ENCODE data around the gene ARFGEF2. TPM values are rescaled to one million over a fixed set of nuclear protein-coding genes. Genes with fewer than 3 reads are reported as not detected.
"Not testable (repeated sequence)": the region's sequence is repeated elsewhere in the genome, so short reads cannot be mapped to it uniquely, and the experiment has no call there.

Gene ARFGEF2
- polyA plus RNA-seq, 1 experiment = 15.5 TPM

- DNase-seq (ENCODE audit: low read depth) = no peak
- TF ChIP-seq CTCF (IDR thresholded peaks at IDR 0.05; ENCODE audit: insufficient read depth, low read depth, low read length) = no peak
- Histone ChIP-seq H3K36me3 (ENCODE audit: control insufficient read depth, insufficient read depth, low read length) (peaks cover 14% of the 10 kb centered on the region), H3K4me3 (ENCODE audit: low read depth, low read length) (no peak overlapping the region), H3K27me3 (ENCODE audit: control insufficient read depth, insufficient read depth, low read length) (no peaks in the 10 kb centered on the region)
- POLR2A ChIA-PET = no interaction called here
- CTCF ChIA-PET = interaction anchor here (1.7 kb wide), 1 partner anchor 12 kb away, joined by 5 read pairs; no protein-coding TSS in a partner anchor
Observed at GRCh38 chr20:48999890-49000870, 78.7 kb downstream of the ARFGEF2 start.

GRCh38 chr20:49001741-49002140 is 80.2 kb downstream of the ARFGEF2 start:
- TF ChIP-seq CTCF (IDR thresholded peaks at IDR 0.05; ENCODE audit: insufficient read depth, low read depth, low read length) = no peak
- ChIA-PET CTCF (interaction anchor here (1.3 kb wide), 1 partner anchor 27 kb away, joined by 7 read pairs; no protein-coding TSS in a partner anchor), POLR2A (no interaction called here)

GRCh38 chr20:49006446-49006980 is 85.0 kb downstream of the ARFGEF2 start:
- Histone ChIP-seq H3K27me3 (ENCODE audit: control insufficient read depth, insufficient read depth, low read length) (no peaks in the 10 kb centered on the region), H3K36me3 (ENCODE audit: control insufficient read depth, insufficient read depth, low read length) (peaks cover 10% of the 10 kb centered on the region), H3K4me3 (ENCODE audit: low read depth, low read length) (no peak overlapping the region)
- no peak for DNase-seq (ENCODE audit: low read depth)
- ChIA-PET POLR2A (no interaction called here), CTCF (no interaction called here)
- TF ChIP-seq CTCF (IDR thresholded peaks at IDR 0.05; ENCODE audit: insufficient read depth, low read depth, low read length) = no peak

More at GRCh38 chr20:49001741-49002140, 80.2 kb downstream of the ARFGEF2 start:
- Histone ChIP-seq H3K27me3 (ENCODE audit: control insufficient read depth, insufficient read depth, low read length) (no peaks in the 10 kb centered on the region), H3K36me3 (ENCODE audit: control insufficient read depth, insufficient read depth, low read length) (peaks cover 16% of the 10 kb centered on the region), H3K4me3 (ENCODE audit: low read depth, low read length) (no peak overlapping the region)
- DNase-seq (ENCODE audit: low read depth) = no peak

- no peak for DNase-seq (ENCODE audit: low read depth)
- no peak overlapping the region for H3K4me3 ChIP-seq (ENCODE audit: low read depth, low read length)
- no peak for TF ChIP-seq CTCF (IDR thresholded peaks at IDR 0.05; ENCODE audit: insufficient read depth, low read depth, low read length)
- ChIA-PET CTCF (no interaction called here), POLR2A (no interaction called here)
- H3K27me3 ChIP-seq (ENCODE audit: control insufficient read depth, insufficient read depth, low read length) = no peaks in the 10 kb centered on the region
- peaks cover 17% of the 10 kb centered on the region for H3K36me3 ChIP-seq (ENCODE audit: control insufficient read depth, insufficient read depth, low read length)
Observed at GRCh38 chr20:49009899-49010631, 88.6 kb downstream of the ARFGEF2 start.

- H3K36me3 ChIP-seq (ENCODE audit: control insufficient read depth, insufficient read depth, low read length) = peaks cover 10% of the 10 kb centered on the region
- DNase-seq (ENCODE audit: low read depth) = no peak
- ChIA-PET POLR2A (no interaction called here), CTCF (no interaction called here)
- no peak for TF ChIP-seq CTCF (IDR thresholded peaks at IDR 0.05; ENCODE audit: insufficient read depth, low read depth, low read length)
- no peak overlapping the region for H3K4me3 ChIP-seq (ENCODE audit: low read depth, low read length)
- H3K27me3 ChIP-seq (ENCODE audit: control insufficient read depth, insufficient read depth, low read length) = no peaks in the 10 kb centered on the region
Observed at GRCh38 chr20:49024220-49024619, 102.7 kb downstream of the ARFGEF2 start.

- POLR2A ChIA-PET; H3K27me3 ChIP-seq (ENCODE audit: control insufficient read depth, insufficient read depth, low read length); DNase-seq (ENCODE audit: low read depth); H3K4me3 ChIP-seq (ENCODE audit: low read depth, low read length): not testable (repeated sequence)
- H3K36me3 ChIP-seq (ENCODE audit: control insufficient read depth, insufficient read depth, low read length) = peaks cover 10% of the 10 kb centered on the region
- CTCF ChIA-PET = interaction anchor here (1.8 to 2.7 kb wide), 2 partner anchors 13 to 26 kb away, joined by 7 to 9 read pairs; no protein-coding TSS in a partner anchor
Observed at GRCh38 chr20:49028177-49028576, 106.7 kb downstream of the ARFGEF2 start.
